IMR-90 (cell line): ENCODE measurements around the gene MALRD1.

Experiments used
- SMC3 ChIP-seq: fragments of 150-350 bp; IDR thresholded peaks from 2 replicates; pipeline ENCODE4 v1.6.1; 2016; ENCODE audit warnings: low read depth, mild to moderate bottlenecking, antibody characterized with exemption, low read length, moderate library complexity
- TF ChIP-seq, protein P1 (sequence below): conservative IDR thresholded peaks from 2 replicates; pipeline ENCODE4 v1.5.1; 2012; ENCODE audit warnings: mild to moderate bottlenecking, low read depth, low read length, improper control_type of control experiment

- TF ChIP-seq, protein P1, sequence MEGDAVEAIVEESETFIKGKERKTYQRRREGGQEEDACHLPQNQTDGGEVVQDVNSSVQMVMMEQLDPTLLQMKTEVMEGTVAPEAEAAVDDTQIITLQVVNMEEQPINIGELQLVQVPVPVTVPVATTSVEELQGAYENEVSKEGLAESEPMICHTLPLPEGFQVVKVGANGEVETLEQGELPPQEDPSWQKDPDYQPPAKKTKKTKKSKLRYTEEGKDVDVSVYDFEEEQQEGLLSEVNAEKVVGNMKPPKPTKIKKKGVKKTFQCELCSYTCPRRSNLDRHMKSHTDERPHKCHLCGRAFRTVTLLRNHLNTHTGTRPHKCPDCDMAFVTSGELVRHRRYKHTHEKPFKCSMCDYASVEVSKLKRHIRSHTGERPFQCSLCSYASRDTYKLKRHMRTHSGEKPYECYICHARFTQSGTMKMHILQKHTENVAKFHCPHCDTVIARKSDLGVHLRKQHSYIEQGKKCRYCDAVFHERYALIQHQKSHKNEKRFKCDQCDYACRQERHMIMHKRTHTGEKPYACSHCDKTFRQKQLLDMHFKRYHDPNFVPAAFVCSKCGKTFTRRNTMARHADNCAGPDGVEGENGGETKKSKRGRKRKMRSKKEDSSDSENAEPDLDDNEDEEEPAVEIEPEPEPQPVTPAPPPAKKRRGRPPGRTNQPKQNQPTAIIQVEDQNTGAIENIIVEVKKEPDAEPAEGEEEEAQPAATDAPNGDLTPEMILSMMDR: no peak
- TF ChIP-seq SMC3: no peak
Observed at GRCh38 chr10:19777806-19778205, 729.2 kb downstream of the MALRD1 start.
